C4-2B (cell line): ENCODE measurements around the gene TRAF2.

Experiments used
- H3K27ac ChIP-seq: fragments of 450-650 bp; 2 replicates; pipeline ENCODE4 v1.5.1; 2017
- ZFX ChIP-seq: fragments of 450-650 bp; IDR thresholded peaks from 2 replicates; pipeline ENCODE4 v1.6.1; 2017
- TF ChIP-seq, protein P1 (sequence below): fragments of 450-650 bp; conservative IDR thresholded peaks from 2 replicates; pipeline ENCODE4 v1.5.1; 2017; ENCODE audit warnings: mild to moderate bottlenecking

The TRAF2 gene

GRCh38 chr9:136956604-136957003 is 70.3 kb downstream of the TRAF2 start:
- no peak overlapping the region for H3K27ac ChIP-seq
- TF ChIP-seq, protein P1, sequence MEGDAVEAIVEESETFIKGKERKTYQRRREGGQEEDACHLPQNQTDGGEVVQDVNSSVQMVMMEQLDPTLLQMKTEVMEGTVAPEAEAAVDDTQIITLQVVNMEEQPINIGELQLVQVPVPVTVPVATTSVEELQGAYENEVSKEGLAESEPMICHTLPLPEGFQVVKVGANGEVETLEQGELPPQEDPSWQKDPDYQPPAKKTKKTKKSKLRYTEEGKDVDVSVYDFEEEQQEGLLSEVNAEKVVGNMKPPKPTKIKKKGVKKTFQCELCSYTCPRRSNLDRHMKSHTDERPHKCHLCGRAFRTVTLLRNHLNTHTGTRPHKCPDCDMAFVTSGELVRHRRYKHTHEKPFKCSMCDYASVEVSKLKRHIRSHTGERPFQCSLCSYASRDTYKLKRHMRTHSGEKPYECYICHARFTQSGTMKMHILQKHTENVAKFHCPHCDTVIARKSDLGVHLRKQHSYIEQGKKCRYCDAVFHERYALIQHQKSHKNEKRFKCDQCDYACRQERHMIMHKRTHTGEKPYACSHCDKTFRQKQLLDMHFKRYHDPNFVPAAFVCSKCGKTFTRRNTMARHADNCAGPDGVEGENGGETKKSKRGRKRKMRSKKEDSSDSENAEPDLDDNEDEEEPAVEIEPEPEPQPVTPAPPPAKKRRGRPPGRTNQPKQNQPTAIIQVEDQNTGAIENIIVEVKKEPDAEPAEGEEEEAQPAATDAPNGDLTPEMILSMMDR: no peak

- no peak for TF ChIP-seq ZFX
- TF ChIP-seq, protein P1: no peak
- H3K27ac ChIP-seq: no peak overlapping the region
Observed at GRCh38 chr9:136957461-136957860, 71.1 kb downstream of the TRAF2 start.

GRCh38 chr9:136957901-136958300 is 71.6 kb downstream of the TRAF2 start:
- H3K27ac ChIP-seq: no peak overlapping the region
- no peak for TF ChIP-seq ZFX

GRCh38 chr9:136958473-136958872 is 72.2 kb downstream of the TRAF2 start:
- H3K27ac ChIP-seq: no peak overlapping the region
- no peak for TF ChIP-seq ZFX

DNA sequence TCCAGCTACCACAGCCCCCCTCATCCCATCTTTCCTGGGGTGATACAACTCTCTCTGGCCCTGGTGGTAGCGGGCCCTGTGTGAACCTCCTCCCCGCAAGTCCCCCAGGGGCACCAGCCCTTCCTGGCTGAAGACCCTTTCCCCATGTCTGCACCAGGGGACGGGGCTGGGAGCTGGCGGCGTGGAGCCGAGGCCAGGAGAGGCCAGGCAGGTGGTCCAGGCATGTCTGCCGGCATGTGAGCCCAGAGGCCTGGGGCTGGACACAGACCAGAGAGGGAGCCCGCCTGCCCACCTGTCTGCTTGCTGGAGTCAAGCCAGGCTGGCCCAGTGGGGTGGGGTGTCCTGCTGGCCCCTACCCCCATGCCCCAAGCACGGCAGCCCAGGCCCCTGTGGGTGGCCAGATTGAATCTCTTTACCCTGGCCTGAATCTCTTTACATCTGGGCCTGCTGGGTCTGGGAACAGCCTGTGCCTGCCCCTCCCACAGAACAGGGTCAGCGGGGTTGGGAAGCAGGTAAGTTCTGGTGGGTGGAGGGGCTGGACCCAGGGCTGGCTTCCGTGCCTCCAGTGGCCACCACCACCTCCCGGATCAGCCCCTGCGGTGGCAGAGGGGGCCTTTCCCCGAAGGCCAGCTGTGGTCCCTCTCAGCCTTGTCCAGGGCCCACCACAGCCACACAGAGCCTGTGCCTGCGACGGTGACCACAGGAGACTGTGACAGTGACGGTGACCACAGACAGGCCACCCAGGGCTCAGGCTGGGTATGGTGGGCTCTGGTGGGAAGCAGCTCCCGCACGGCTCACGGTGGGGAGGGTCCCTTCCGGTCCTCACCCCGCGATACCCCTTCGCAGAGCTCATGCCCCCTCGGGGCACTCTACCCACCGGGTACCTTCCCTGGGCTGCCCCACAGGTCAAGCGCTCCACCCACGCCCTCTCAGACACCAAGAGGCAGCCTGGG is 72.9 kb downstream of the TRAF2 start:
- TF ChIP-seq ZFX: no peak
- TF ChIP-seq, protein P1: no peak
- no peak overlapping the region for H3K27ac ChIP-seq

- no peak for TF ChIP-seq ZFX
- TF ChIP-seq, protein P1: no peak
- no peak overlapping the region for H3K27ac ChIP-seq
Observed at GRCh38 chr9:136960212-136960937, 74.1 kb downstream of the TRAF2 start.

- no peak for TF ChIP-seq ZFX
- TF ChIP-seq, protein P1: no peak
- H3K27ac ChIP-seq: peak overlapping the region; percentile 20
Observed at GRCh38 chr9:136960938-136961275, 74.6 kb downstream of the TRAF2 start.

- TF ChIP-seq, protein P1: no peak
- no peak for TF ChIP-seq ZFX
- H3K27ac ChIP-seq: peak overlapping the region; percentile 20
Observed at GRCh38 chr9:136961279-136962065, 75.2 kb downstream of the TRAF2 start.
